ENCODE measurements around the gene CELA3B. TPM values are rescaled to one million over a fixed set of nuclear protein-coding genes. Genes with fewer than 3 reads are reported as not detected.
"Not testable (repeated sequence)": the region's sequence is repeated elsewhere in the genome, so short reads cannot be mapped to it uniquely, and the experiment has no call there.

The CELA3B gene
- total RNA-seq, 2 donors from 2014 or later = 0.42 to 16.7 TPM

DNA sequence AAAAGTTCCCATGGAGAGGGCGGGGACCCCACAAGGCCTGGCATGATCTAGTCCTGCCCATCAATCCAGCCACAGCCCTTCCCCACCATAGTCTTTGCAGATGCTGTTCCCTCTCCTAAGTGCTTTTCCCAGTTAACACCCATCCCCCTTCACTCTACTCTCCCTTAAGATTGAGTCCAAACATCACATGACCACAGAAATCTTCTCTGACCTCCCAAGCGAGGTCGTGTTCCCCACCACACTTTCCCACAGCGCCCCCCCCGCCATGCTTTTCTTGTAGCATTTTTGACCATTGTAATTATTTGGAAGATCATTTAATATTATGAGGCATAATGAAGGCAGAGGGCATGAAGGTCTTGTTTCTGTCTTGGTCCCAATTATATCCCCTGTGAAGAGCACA, 35.5 kb upstream of the CELA3B start:
- Histone ChIP-seq H3K27me3 (no peaks in the 10 kb centered on the region), H3K4me3 (no peak overlapping the region), H3K4me1 (peaks cover 3% of the 10 kb centered on the region), H3K27ac (no peak overlapping the region), H3K9me3 (no peaks in the 10 kb centered on the region), H3K36me3 (no peaks in the 10 kb centered on the region), H3K9ac (ENCODE audit: low read depth in 2 of 2, low read length in 2 of 2) (no peak overlapping the region)
- no peak for DNase-seq
- intact Hi-C loops (cut with DNase I) = loop anchor here (5.0 kb wide), 1 partner anchor 44 kb away; no protein-coding TSS in a partner anchor
- TF ChIP-seq, protein P1, sequence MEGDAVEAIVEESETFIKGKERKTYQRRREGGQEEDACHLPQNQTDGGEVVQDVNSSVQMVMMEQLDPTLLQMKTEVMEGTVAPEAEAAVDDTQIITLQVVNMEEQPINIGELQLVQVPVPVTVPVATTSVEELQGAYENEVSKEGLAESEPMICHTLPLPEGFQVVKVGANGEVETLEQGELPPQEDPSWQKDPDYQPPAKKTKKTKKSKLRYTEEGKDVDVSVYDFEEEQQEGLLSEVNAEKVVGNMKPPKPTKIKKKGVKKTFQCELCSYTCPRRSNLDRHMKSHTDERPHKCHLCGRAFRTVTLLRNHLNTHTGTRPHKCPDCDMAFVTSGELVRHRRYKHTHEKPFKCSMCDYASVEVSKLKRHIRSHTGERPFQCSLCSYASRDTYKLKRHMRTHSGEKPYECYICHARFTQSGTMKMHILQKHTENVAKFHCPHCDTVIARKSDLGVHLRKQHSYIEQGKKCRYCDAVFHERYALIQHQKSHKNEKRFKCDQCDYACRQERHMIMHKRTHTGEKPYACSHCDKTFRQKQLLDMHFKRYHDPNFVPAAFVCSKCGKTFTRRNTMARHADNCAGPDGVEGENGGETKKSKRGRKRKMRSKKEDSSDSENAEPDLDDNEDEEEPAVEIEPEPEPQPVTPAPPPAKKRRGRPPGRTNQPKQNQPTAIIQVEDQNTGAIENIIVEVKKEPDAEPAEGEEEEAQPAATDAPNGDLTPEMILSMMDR (IDR thresholded peaks at IDR 0.05) = no peak

DNA sequence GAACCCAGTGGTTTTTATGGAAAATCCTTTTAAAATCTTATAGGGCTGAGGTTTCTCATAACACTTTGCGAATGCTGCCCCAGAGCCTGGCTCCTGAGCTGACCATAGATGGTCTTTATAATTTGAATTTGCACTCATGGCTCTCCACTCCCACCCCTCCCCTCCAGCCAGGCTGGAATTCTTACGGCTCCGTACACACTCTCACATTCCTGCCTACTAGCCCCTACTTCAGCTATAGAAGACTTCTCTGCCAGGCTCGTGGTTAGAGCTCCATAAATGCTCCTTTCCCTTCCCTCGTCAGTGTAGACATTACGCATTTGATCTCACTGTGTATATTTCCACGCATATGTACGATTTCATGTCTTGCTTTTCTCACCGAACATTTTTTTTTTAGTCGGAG, 34.4 kb upstream of the CELA3B start:
- no peaks in the 10 kb centered on the region for H3K36me3 ChIP-seq
- H3K9me3 ChIP-seq = no peaks in the 10 kb centered on the region
- peak overlapping the region; percentile 22 for H3K27ac ChIP-seq
- TF ChIP-seq, protein P1 (IDR thresholded peaks at IDR 0.05) = no peak
- H3K9ac ChIP-seq (ENCODE audit: low read depth in 2 of 2, low read length in 2 of 2) = no peak overlapping the region
- DNase-seq = no peak
- H3K4me3 ChIP-seq = no peak overlapping the region
- no peaks in the 10 kb centered on the region for H3K27me3 ChIP-seq
- H3K4me1 ChIP-seq = peaks cover 3% of the 10 kb centered on the region
- intact Hi-C loops (cut with DNase I) = loop anchor here (5.0 kb wide), 1 partner anchor 45 kb away; no protein-coding TSS in a partner anchor

DNA sequence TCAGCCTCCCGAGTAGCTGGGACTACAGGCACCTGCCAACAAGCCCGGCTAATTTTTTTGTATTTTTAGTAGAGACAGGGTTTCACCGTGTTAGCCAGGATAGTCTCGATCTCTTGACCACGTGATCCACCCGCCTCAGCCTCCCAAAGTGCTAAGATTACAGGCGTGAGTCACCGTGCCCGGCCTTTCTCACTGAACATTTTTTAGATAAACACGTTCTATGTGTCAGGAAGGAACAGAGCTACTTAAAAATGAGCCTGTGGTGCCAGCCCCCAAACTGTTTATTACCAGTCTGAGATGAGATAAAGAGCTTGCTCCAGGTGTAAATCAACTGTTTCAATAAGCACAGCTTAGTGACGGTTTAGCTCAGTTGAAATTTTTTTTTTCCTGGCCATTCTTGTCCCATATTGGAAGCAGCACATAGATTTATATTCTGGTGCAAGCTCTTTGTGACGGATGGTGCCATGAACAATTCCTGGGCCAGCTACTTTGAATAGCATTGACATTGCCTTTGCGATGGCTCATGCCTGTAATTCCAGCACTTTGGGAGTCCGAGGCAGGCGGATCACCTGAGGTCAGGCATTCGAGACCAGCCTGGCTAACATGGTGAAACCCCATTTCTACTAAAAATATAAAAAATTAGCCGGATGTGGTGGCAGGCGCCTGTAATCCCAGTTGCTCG, 33.7 kb upstream of the CELA3B start:
- H3K27me3 ChIP-seq; H3K4me1 ChIP-seq; H3K9ac ChIP-seq (ENCODE audit: low read depth in 2 of 2, low read length in 2 of 2); H3K9me3 ChIP-seq; H3K4me3 ChIP-seq; DNase-seq; H3K36me3 ChIP-seq: not testable (repeated sequence)
- intact Hi-C loops (cut with DNase I) = loop anchor here (5.0 kb wide), 1 partner anchor 46 kb away; no protein-coding TSS in a partner anchor
- peak overlapping the region; percentile 22 for H3K27ac ChIP-seq

DNA sequence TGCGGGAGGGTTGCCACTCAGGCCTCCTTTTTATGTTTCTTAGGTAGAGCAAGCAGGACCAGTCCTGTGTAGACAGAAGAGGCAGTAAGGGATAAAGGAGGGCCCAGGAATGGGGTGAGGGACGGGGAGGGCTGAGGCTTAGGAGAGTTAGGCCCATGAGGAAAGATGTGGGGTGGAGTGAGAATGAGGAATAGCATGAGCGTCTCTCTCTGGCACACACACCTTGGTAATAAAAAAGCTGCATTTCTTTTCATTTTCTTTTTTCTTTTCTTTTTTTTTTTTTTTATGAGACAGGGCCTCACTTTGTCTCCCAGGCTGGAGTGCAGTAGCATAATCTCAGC, 32.1 kb upstream of the CELA3B start:
- Histone ChIP-seq H3K27ac (no peak overlapping the region), H3K36me3 (no peaks in the 10 kb centered on the region), H3K9ac (ENCODE audit: low read depth in 2 of 2, low read length in 2 of 2) (no peak overlapping the region), H3K27me3 (no peaks in the 10 kb centered on the region), H3K4me1 (peaks cover 3% of the 10 kb centered on the region), H3K4me3 (no peak overlapping the region), H3K9me3 (no peaks in the 10 kb centered on the region)
- DNase-seq = no peak
- TF ChIP-seq, protein P1 (IDR thresholded peaks at IDR 0.05) = no peak
- intact Hi-C loops (cut with DNase I) = loop anchor here (5.0 kb wide), 1 partner anchor 47 kb away; no protein-coding TSS in a partner anchor

DNA sequence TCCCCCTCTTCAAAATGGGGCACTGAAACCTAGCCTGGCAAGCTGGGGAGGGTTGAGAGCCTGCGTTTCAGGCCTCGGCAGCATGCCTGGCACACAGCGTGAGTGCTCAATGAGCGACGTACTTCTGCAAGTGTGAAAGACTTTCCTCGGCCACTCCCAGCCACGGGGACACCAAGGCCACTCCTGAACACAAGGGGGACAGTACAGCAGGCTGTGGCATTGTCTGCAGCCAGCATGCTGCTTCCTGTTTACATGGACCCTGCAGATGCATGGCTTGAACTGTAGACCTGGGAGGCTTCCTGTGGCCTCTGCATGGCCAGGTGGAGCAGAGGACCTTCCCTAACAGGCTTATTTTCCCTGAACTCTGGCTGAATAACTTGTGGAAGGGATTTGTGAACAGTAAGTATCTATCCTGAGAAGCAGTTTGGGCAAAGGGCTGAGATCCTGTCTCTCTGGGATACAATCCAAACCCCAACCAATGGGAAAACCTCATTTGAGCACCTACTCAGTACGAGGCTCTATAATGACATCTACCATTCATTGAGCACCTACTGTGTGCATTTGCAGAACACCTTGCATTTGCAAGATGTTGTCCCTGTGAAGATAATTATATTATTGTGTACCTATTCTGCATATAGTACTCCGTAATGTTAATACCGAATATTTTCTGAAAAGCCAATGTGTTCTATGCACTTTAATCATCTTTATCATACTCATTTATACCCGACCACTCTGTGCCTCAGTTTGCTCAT, 29.8 kb upstream of the CELA3B start:
- Histone ChIP-seq H3K9ac (ENCODE audit: low read depth in 2 of 2, low read length in 2 of 2) (no peak overlapping the region), H3K9me3 (no peaks in the 10 kb centered on the region), H3K4me3 (no peak overlapping the region), H3K27ac (no peak overlapping the region), H3K4me1 (no peaks in the 10 kb centered on the region), H3K27me3 (no peaks in the 10 kb centered on the region), H3K36me3 (no peaks in the 10 kb centered on the region)
- intact Hi-C loops (cut with DNase I) = no loop called here
- TF ChIP-seq, protein P1 (IDR thresholded peaks at IDR 0.05) = no peak
- DNase-seq = no peak

DNA sequence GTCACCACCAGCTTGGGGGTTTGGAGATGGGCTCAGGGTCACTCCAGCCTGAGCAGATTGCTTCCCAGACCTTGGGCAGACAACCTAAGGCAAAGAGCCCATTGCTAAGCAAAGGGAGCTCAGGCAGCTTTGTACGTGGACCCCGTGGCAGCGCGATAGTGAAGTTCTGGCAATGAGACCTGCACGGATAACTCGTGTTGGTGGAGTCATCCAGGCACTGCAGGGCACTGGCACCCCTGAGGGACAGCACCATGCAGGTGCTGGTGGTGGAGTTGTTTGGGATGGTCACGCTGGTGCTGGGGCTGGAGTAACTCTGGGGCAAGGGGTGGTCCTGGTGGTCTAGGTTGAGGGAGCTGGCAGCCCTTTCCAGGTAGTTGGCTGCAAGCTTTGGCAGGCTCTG, 26.1 kb upstream of the CELA3B start:
- H3K27ac ChIP-seq = no peak overlapping the region
- no peak for DNase-seq
- H3K4me3 ChIP-seq = no peak overlapping the region
- H3K4me1 ChIP-seq = no peaks in the 10 kb centered on the region
- TF ChIP-seq, protein P1 (IDR thresholded peaks at IDR 0.05) = no peak
- no peak overlapping the region for H3K9ac ChIP-seq (ENCODE audit: low read depth in 2 of 2, low read length in 2 of 2)
- no peaks in the 10 kb centered on the region for H3K36me3 ChIP-seq
- H3K27me3 ChIP-seq = no peaks in the 10 kb centered on the region
- intact Hi-C loops (cut with DNase I) = no loop called here
- H3K9me3 ChIP-seq = no peaks in the 10 kb centered on the region
